H9 (cell line): ENCODE data around the gene AFF2. TPM values are rescaled to one million over a fixed set of nuclear protein-coding genes. Genes with fewer than 3 reads are reported as not detected.

Experiments used
- DNase-seq: peaks from one replicate; pipeline ENCODE4 v3.0.0-alpha.2; 2017
- H2AFZ ChIP-seq: one replicate; pipeline ENCODE4 v1.6.1; 2013; ENCODE audit warnings: mild to moderate bottlenecking, low read length, control low read depth, moderate library complexity
- H2AK5ac ChIP-seq: 2 replicates; pipeline ENCODE4 v1.6.1; 2013; ENCODE audit warnings: low read length, control low read depth, mixed read lengths; ENCODE audit not compliant: insufficient read length
- H2BK120ac ChIP-seq: one replicate; pipeline ENCODE4 v1.6.1; 2013; ENCODE audit warnings: low read depth, mild to moderate bottlenecking, low read length, control low read depth, inconsistent platforms; ENCODE audit not compliant: poor library complexity, severe bottlenecking
- H2BK12ac ChIP-seq: 2 replicates; pipeline ENCODE4 v1.6.1; 2013; ENCODE audit warnings: low read length, control low read depth, mixed read lengths, low read depth; ENCODE audit not compliant: insufficient read length
- H2BK15ac ChIP-seq: 2 replicates; pipeline ENCODE4 v1.6.1; 2013; ENCODE audit warnings: low read depth, low read length, control low read depth
- H2BK20ac ChIP-seq: one replicate; pipeline ENCODE4 v1.6.1; 2013; ENCODE audit warnings: low read depth, mild to moderate bottlenecking, low read length, control low read depth, inconsistent platforms; ENCODE audit not compliant: poor library complexity, severe bottlenecking
- H2BK5ac ChIP-seq: 2 replicates; pipeline ENCODE4 v1.6.1; 2013; ENCODE audit warnings: low read length, control low read depth, mixed read lengths; ENCODE audit not compliant: insufficient read length
- H3K14ac ChIP-seq: 2 replicates; pipeline ENCODE4 v1.6.1; 2013; ENCODE audit warnings: low read length, control low read depth; ENCODE audit not compliant: insufficient read depth
- H3K18ac ChIP-seq: 2 replicates; pipeline ENCODE4 v1.6.1; 2013; ENCODE audit warnings: low read depth, mild to moderate bottlenecking, mixed read lengths, low read length, control low read depth; ENCODE audit not compliant: insufficient read length
- H3K23ac ChIP-seq: 2 replicates; pipeline ENCODE4 v1.6.1; 2013; ENCODE audit warnings: low read length, control low read depth, mixed read lengths, low read depth; ENCODE audit not compliant: insufficient read length
- H3K23me2 ChIP-seq: 2 replicates; pipeline ENCODE4 v1.6.1; 2013; ENCODE audit warnings: low read depth, mild to moderate bottlenecking, mixed read lengths, low read length, control low read depth; ENCODE audit not compliant: insufficient read length, poor library complexity, severe bottlenecking
- H3K27ac ChIP-seq: 2 replicates; pipeline ENCODE4 v1.5.1; 2013; ENCODE audit warnings: low read length, control low read depth, mixed read lengths, low read depth; ENCODE audit not compliant: insufficient read length
- H3K27me3 ChIP-seq: 2 replicates; pipeline ENCODE4 v1.6.1; 2013; ENCODE audit warnings: low read length, control low read depth, inconsistent platforms; ENCODE audit not compliant: insufficient read depth
- H3K4ac ChIP-seq: 2 replicates; pipeline ENCODE4 v1.6.1; 2013; ENCODE audit warnings: low read depth, mild to moderate bottlenecking, control low read depth, inconsistent platforms, low read length, moderate library complexity
- H3K4me1 ChIP-seq: 2 replicates; pipeline ENCODE4 v1.6.1; 2013; ENCODE audit warnings: low read length, control low read depth, inconsistent platforms; ENCODE audit not compliant: insufficient read depth
- H3K4me2 ChIP-seq: 2 replicates; pipeline ENCODE4 v1.6.1; 2013; ENCODE audit warnings: low read length, control low read depth, mixed read lengths; ENCODE audit not compliant: insufficient read length, insufficient read depth
- H3K56ac ChIP-seq: 2 replicates; pipeline ENCODE4 v1.6.1; 2013; ENCODE audit warnings: low read depth, mild to moderate bottlenecking, mixed read lengths, low read length, control low read depth; ENCODE audit not compliant: insufficient read length
- H3K79me1 ChIP-seq: 2 replicates; pipeline ENCODE4 v1.6.1; 2013; ENCODE audit warnings: low read depth, mild to moderate bottlenecking, moderate library complexity, low read length, control low read depth, inconsistent platforms; ENCODE audit not compliant: insufficient read depth, poor library complexity, severe bottlenecking
- H3K79me2 ChIP-seq: 2 replicates; pipeline ENCODE4 v1.6.1; 2013; ENCODE audit warnings: low read length, control low read depth, inconsistent platforms; ENCODE audit not compliant: insufficient read depth
- H3K9ac ChIP-seq: 2 replicates; pipeline ENCODE4 v1.6.1; 2013; ENCODE audit warnings: low read length, control low read depth, mixed read lengths; ENCODE audit not compliant: insufficient read length; ENCODE audit errors: extremely low read depth
- H3K9me3 ChIP-seq: one replicate; pipeline ENCODE4 v1.6.1; 2013; ENCODE audit warnings: low read depth, low read length, inconsistent platforms; ENCODE audit not compliant: control insufficient read depth
- H3T11ph ChIP-seq: one replicate; pipeline ENCODE4 v1.6.1; 2013; ENCODE audit warnings: mild to moderate bottlenecking, low read length, control low read depth, inconsistent platforms
- H4K20me1 ChIP-seq: one replicate; pipeline ENCODE4 v1.6.1; 2013; ENCODE audit not compliant: control insufficient read depth, insufficient read length, insufficient read depth
- H4K5ac ChIP-seq: 2 replicates; pipeline ENCODE4 v1.6.1; 2013; ENCODE audit warnings: low read depth, mild to moderate bottlenecking, mixed read lengths, low read length, control low read depth; ENCODE audit not compliant: insufficient read length
- H4K8ac ChIP-seq: replicated peaks from 2 replicates; pipeline ENCODE4 v1.6.1; 2013; ENCODE audit warnings: low read length, control low read depth, mixed read lengths, low read depth; ENCODE audit not compliant: insufficient read length
- H4K91ac ChIP-seq: 2 replicates; pipeline ENCODE4 v1.6.1; 2013; ENCODE audit warnings: low read depth, mild to moderate bottlenecking, moderate library complexity, mixed read lengths, low read length, control low read depth; ENCODE audit not compliant: insufficient read length
- H3K27ac Mint-ChIP-seq, 3 experiments: 2 replicates in 2 of 3; 3 replicates in 1 of 3; pipeline ENCODE4 v1.8.0; 2020 to 2021; ENCODE audit warnings: mixed read lengths in 3 of 3, mild to moderate bottlenecking in 1 of 3, moderate library complexity in 1 of 3
- H3K27me3 Mint-ChIP-seq: 2 replicates; pipeline ENCODE4 v1.8.0; 2021; ENCODE audit warnings: low read depth, mild to moderate bottlenecking, moderate library complexity, mixed read lengths
- H3K36me3 Mint-ChIP-seq, 3 experiments: 2 replicates in 2 of 3; 3 replicates in 1 of 3; pipeline ENCODE4 v1.8.0; 2020 to 2021; ENCODE audit warnings: low read depth in 3 of 3, mixed read lengths in 3 of 3; ENCODE audit not compliant: insufficient read depth in 1 of 3
- H3K4me1 Mint-ChIP-seq, 2 experiments: 2 replicates each; pipeline ENCODE4 v1.8.0; 2020; ENCODE audit warnings: mixed read lengths in 2 of 2
- H3K4me3 Mint-ChIP-seq, 2 experiments: 2 replicates in 1 of 2; 3 replicates in 1 of 2; pipeline ENCODE4 v1.8.0; 2020 to 2021; ENCODE audit warnings: mild to moderate bottlenecking in 2 of 2, mixed read lengths in 2 of 2, moderate library complexity in 1 of 2
- H3K9me3 Mint-ChIP-seq, 2 experiments: 2 replicates in 1 of 2; 3 replicates in 1 of 2; pipeline ENCODE4 v1.8.0; 2020; ENCODE audit warnings: mild to moderate bottlenecking in 2 of 2, mixed read lengths in 2 of 2, moderate library complexity in 1 of 2
- whole genome bisulfite sequencing: extraction: QIAGEN DNeasy Blood & Tissue Kit; methylation state at CpG from one replicate; pipeline ENCODE4 v1.1.7; 2013; ENCODE audit warnings: missing lambda C conversion rate, low lambda C conversion rate, mixed read lengths; ENCODE audit not compliant: insufficient read length; ENCODE audit errors: extremely low coverage; 5-methylcytosine and 5-hydroxymethylcytosine counted together
- total RNA-seq: library from RNA; stranded (reverse); gene quantifications from 2 replicates; pipeline ENCODE4 v1.2.1, GENCODE V29; 2021
- TF ChIP-seq, protein P1 (sequence below): fragments of 200-600 bp; sonication (generic); conservative IDR thresholded peaks from 3 replicates; pipeline ENCODE4 v1.8.0; 2021; ENCODE audit warnings: antibody characterized with exemption, mild to moderate bottlenecking

Gene AFF2
- total RNA-seq, 1 experiment from 2014 or later: 14.6 TPM

DNA sequence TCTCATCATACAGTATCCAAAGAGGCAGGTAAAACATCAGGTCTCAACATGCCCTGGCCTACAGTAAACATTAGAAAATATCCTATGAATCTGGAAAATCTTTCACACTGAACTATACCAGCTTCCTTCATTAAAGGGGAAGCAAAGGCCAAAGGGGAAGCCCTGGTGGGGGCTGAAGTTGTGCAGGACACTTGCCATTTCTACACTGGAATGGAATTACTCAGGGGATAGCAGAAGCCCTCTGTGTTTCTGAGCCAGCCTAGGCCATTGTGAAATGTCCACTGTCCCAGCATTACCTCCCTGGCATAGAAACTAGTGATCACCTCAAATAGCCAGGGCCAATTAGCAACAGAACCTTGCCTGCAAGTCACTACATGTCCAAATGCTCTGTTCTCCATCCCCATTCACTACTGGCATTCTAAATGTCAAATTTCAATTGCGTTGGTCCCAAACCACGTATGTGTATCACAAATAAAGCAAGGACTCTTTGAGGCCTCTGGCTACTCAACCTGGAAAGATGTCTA is 429.9 kb downstream of the AFF2 start:
- Mint-ChIP-seq H3K9me3 (peaks cover 52 to 53% of the 10 kb centered on the region in 2 experiments), H3K36me3 (no peaks in the 10 kb centered on the region; a peak in 1 of 7 replicates), H3K27ac (no peak overlapping the region), H3K4me1 (no peaks in the 10 kb centered on the region), H3K27me3 (no peaks in the 10 kb centered on the region), H3K4me3 (no peak overlapping the region)
- H2BK5ac ChIP-seq: no peak overlapping the region
- H4K8ac ChIP-seq: no peak overlapping the region
- no peak overlapping the region for H3K27ac ChIP-seq
- no peaks in the 10 kb centered on the region for H3K4me1 ChIP-seq
- no peaks in the 10 kb centered on the region for H3K23me2 ChIP-seq
- TF ChIP-seq, protein P1, sequence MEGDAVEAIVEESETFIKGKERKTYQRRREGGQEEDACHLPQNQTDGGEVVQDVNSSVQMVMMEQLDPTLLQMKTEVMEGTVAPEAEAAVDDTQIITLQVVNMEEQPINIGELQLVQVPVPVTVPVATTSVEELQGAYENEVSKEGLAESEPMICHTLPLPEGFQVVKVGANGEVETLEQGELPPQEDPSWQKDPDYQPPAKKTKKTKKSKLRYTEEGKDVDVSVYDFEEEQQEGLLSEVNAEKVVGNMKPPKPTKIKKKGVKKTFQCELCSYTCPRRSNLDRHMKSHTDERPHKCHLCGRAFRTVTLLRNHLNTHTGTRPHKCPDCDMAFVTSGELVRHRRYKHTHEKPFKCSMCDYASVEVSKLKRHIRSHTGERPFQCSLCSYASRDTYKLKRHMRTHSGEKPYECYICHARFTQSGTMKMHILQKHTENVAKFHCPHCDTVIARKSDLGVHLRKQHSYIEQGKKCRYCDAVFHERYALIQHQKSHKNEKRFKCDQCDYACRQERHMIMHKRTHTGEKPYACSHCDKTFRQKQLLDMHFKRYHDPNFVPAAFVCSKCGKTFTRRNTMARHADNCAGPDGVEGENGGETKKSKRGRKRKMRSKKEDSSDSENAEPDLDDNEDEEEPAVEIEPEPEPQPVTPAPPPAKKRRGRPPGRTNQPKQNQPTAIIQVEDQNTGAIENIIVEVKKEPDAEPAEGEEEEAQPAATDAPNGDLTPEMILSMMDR: no peak
- no peak overlapping the region for H2AFZ ChIP-seq
- no peaks in the 10 kb centered on the region for H3K79me1 ChIP-seq
- H2BK12ac ChIP-seq: no peak overlapping the region
- H4K20me1 ChIP-seq: no peaks in the 10 kb centered on the region
- DNase-seq: no peak
- H3K4me2 ChIP-seq: no peak overlapping the region
- H4K5ac ChIP-seq: no peak overlapping the region
- WGBS: no CpG with 5 or more reads among the region's 2 CpGs
- H3K27me3 ChIP-seq: no peaks in the 10 kb centered on the region
- no peak overlapping the region for H3K4ac ChIP-seq
- no peak overlapping the region for H3K23ac ChIP-seq
- H3K14ac ChIP-seq: no peak overlapping the region
- no peak overlapping the region for H4K91ac ChIP-seq
- no peak overlapping the region for H3K18ac ChIP-seq
- no peak overlapping the region for H2BK120ac ChIP-seq
- no peak overlapping the region for H3K9ac ChIP-seq
- no peak overlapping the region for H3K56ac ChIP-seq
- H2AK5ac ChIP-seq: no peak overlapping the region
- no peak overlapping the region for H2BK20ac ChIP-seq
- peaks cover 47% of the 10 kb centered on the region for H3K9me3 ChIP-seq
- no peak overlapping the region for H3T11ph ChIP-seq
- H3K79me2 ChIP-seq: no peaks in the 10 kb centered on the region; the same call in 1 of the 2 replicates
- H2BK15ac ChIP-seq: no peak overlapping the region
